GM11168 (cell line): ENCODE data around the gene ALKBH5.

Experiments used
- in situ Hi-C: fragments of 300-500 bp; cut with MboI; formaldehyde crosslinking; loops from one replicate; pipeline ENCODE4 v1.12.0; 2022; ENCODE audit warnings: low sequenced_read_pairs; ENCODE audit not compliant: unreplicated experiment

ALKBH5 gene

GRCh38 chr17:18184143-18185031 is 759 bp downstream of the ALKBH5 start:
- in situ Hi-C loops: no loop called here

- in situ Hi-C loops: no loop called here
Observed at GRCh38 chr17:18185391-18185790, 1.8 kb downstream of the ALKBH5 start.

GRCh38 chr17:18185832-18186626 is 2.4 kb downstream of the ALKBH5 start:
- in situ Hi-C loops: no loop called here

- in situ Hi-C loops: no loop called here
Observed at GRCh38 chr17:18186627-18186982, 3.0 kb downstream of the ALKBH5 start.

GRCh38 chr17:18187226-18187625 is 3.6 kb downstream of the ALKBH5 start:
- in situ Hi-C loops: no loop called here

- in situ Hi-C loops: no loop called here
Observed at GRCh38 chr17:18187821-18188761, 4.5 kb downstream of the ALKBH5 start.

- in situ Hi-C loops: no loop called here
Observed at GRCh38 chr17:18190628-18191235, 7.1 kb downstream of the ALKBH5 start.

- in situ Hi-C loops: no loop called here
Observed at GRCh38 chr17:18191236-18191667, 7.6 kb downstream of the ALKBH5 start.

GRCh38 chr17:18191967-18192366 is 8.3 kb downstream of the ALKBH5 start:
- in situ Hi-C loops: no loop called here

GRCh38 chr17:18194394-18194793 is 10.8 kb downstream of the ALKBH5 start:
- in situ Hi-C loops: no loop called here

- in situ Hi-C loops: no loop called here
Observed at GRCh38 chr17:18194804-18195203, 11.2 kb downstream of the ALKBH5 start.

- in situ Hi-C loops: no loop called here
Observed at GRCh38 chr17:18195246-18195645, 11.6 kb downstream of the ALKBH5 start.

- in situ Hi-C loops: no loop called here
Observed at GRCh38 chr17:18197535-18198194, 14.0 kb downstream of the ALKBH5 start.

GRCh38 chr17:18198530-18198929 is 14.9 kb downstream of the ALKBH5 start:
- in situ Hi-C loops: no loop called here

GRCh38 chr17:18201108-18201507 is 17.5 kb downstream of the ALKBH5 start:
- in situ Hi-C loops: no loop called here

- in situ Hi-C loops: no loop called here
Observed at GRCh38 chr17:18203308-18203707, 19.7 kb downstream of the ALKBH5 start.

- in situ Hi-C loops: no loop called here
Observed at GRCh38 chr17:18205861-18206260, 22.2 kb downstream of the ALKBH5 start.

GRCh38 chr17:18206962-18207361 is 23.3 kb downstream of the ALKBH5 start:
- in situ Hi-C loops: no loop called here

GRCh38 chr17:18208092-18208491 is 24.5 kb downstream of the ALKBH5 start:
- in situ Hi-C loops: no loop called here
